ENCODE measurements around the gene NABP2. TPM values are rescaled to one million over a fixed set of nuclear protein-coding genes. Genes with fewer than 3 reads are reported as not detected.

The NABP2 gene
- total RNA-seq, 1 donor from 2014 or later = 27.9 TPM

DNA sequence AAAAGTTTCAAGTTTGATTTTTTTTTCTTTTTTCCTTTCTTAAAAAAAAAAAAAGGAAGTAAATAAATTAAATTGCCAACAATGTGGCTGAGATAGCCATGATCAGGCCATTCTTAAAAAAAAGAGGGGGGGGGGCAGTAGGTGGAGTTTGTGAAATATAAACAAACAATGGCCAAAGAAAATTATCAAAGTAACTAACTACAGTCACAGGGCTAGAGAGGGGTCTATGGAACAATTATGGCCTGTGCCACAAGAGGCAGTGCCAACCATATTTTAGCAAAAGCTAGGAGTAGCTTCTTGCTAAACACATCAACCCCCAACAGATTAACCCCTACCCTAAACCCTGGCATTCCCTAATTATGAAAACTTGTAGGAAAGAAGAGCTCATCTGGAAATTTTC is 18.7 kb upstream of the NABP2 start:
- no peak for DNase-seq (ENCODE audit: low spot score)
- H3K36me3 ChIP-seq = peaks cover 4% of the 10 kb centered on the region
- no peak overlapping the region for H3K27ac ChIP-seq
- H3K27me3 ChIP-seq = no peaks in the 10 kb centered on the region
- no peak overlapping the region for H3K4me3 ChIP-seq
- no peak overlapping the region for H3K4me3 Mint-ChIP-seq
- no peak overlapping the region for H3K9ac ChIP-seq
- H3K4me1 Mint-ChIP-seq = no peaks in the 10 kb centered on the region
- no peak for TF ChIP-seq EZH2 (IDR thresholded peaks at IDR 0.05)
- TF ChIP-seq EZH2phosphoT487 (IDR thresholded peaks at IDR 0.05) = no peak
- no peak for TF ChIP-seq CTCF (IDR thresholded peaks at IDR 0.05)
- H3K36me3 Mint-ChIP-seq = peaks cover 24% of the 10 kb centered on the region
- H3K27ac Mint-ChIP-seq = no peak overlapping the region
- no peaks in the 10 kb centered on the region for H3K9me3 ChIP-seq (ENCODE audit: low read depth)
- no peaks in the 10 kb centered on the region for H3K27me3 Mint-ChIP-seq (ENCODE audit: insufficient read depth, low read depth)
- H3K4me2 ChIP-seq = no peak overlapping the region
- H3K79me2 ChIP-seq (ENCODE audit: low read depth) = no peaks in the 10 kb centered on the region
- no peak overlapping the region for H2AFZ ChIP-seq (replicated peaks)
- no peaks in the 10 kb centered on the region for H3K4me1 ChIP-seq
- no peaks in the 10 kb centered on the region for H4K20me1 ChIP-seq (ENCODE audit: low read depth)
- H3K9me3 Mint-ChIP-seq = no peaks in the 10 kb centered on the region
- H3F3A ChIP-seq (ENCODE audit: low read depth) = peaks cover 34% of the 10 kb centered on the region

DNA sequence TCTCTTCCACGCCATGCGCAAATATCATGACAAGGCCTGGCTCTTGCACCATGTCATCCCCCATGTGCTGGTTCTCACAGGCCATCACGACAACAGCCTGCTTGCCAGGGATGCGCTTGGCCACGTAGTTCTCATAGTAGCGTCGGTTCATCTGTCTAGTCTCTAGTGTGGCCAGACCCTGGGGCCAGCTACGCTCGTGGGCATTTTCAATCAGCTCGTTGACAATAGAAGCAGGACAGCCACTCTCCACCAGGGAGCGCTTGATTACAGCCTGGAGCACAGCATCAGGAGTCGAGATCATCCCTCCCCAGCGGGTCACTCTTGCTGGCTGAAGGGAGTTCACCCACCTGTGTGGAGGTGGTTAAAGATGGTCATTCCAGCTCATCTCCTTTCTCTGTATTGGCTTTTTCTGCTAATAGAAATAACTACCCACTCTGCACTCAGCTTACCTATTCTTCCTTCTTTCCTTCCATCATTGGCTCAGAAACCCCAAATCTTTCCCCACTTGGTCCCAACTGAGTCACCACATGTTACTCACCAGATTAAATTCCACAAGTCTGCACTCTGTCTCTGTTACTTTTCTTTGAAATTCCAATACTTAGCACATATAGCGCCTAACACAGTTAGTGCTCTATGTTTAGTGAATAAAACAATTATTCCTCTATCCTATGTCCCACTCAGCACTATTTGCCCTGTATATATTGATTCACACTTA is 17.5 kb upstream of the NABP2 start:
- H3K27ac Mint-ChIP-seq = no peak overlapping the region
- Histone ChIP-seq H3K36me3 (peaks cover 4% of the 10 kb centered on the region), H3K4me3 (no peak overlapping the region), H4K20me1 (ENCODE audit: low read depth) (no peaks in the 10 kb centered on the region), H3F3A (ENCODE audit: low read depth) (peaks cover 34% of the 10 kb centered on the region), H3K9me3 (ENCODE audit: low read depth) (no peaks in the 10 kb centered on the region), H3K27ac (no peak overlapping the region), H2AFZ (replicated peaks) (no peak overlapping the region), H3K79me2 (ENCODE audit: low read depth) (no peaks in the 10 kb centered on the region), H3K4me2 (no peak overlapping the region), H3K9ac (no peak overlapping the region), H3K27me3 (no peaks in the 10 kb centered on the region), H3K4me1 (no peaks in the 10 kb centered on the region)
- TF ChIP-seq EZH2phosphoT487 (IDR thresholded peaks at IDR 0.05) = no peak
- TF ChIP-seq EZH2 (IDR thresholded peaks at IDR 0.05) = no peak
- peak; percentile 66 for TF ChIP-seq CTCF (IDR thresholded peaks at IDR 0.05)
- peak; percentile 69 for DNase-seq (ENCODE audit: low spot score)
- peaks cover 30% of the 10 kb centered on the region for H3K36me3 Mint-ChIP-seq
- no peaks in the 10 kb centered on the region for H3K27me3 Mint-ChIP-seq (ENCODE audit: insufficient read depth, low read depth)
- H3K4me3 Mint-ChIP-seq = peak overlapping the region; percentile 41
- no peaks in the 10 kb centered on the region for H3K4me1 Mint-ChIP-seq
- H3K9me3 Mint-ChIP-seq = no peaks in the 10 kb centered on the region

- no peaks in the 10 kb centered on the region for H3K9me3 Mint-ChIP-seq
- H3K27ac Mint-ChIP-seq = no peak overlapping the region
- TF ChIP-seq CTCF (IDR thresholded peaks at IDR 0.05) = no peak
- TF ChIP-seq EZH2phosphoT487 (IDR thresholded peaks at IDR 0.05) = no peak
- no peak for TF ChIP-seq EZH2 (IDR thresholded peaks at IDR 0.05)
Observed at GRCh38 chr12:56208006-56208405, 16.1 kb upstream of the NABP2 start.

More at GRCh38 chr12:56208006-56208405, 16.1 kb upstream of the NABP2 start:
- Histone ChIP-seq H3K9ac (no peak overlapping the region), H3K27me3 (no peaks in the 10 kb centered on the region), H4K20me1 (ENCODE audit: low read depth) (no peaks in the 10 kb centered on the region), H3K4me2 (no peak overlapping the region), H3K27ac (no peak overlapping the region), H3K4me3 (no peak overlapping the region), H3K36me3 (peaks cover 4% of the 10 kb centered on the region), H3K9me3 (ENCODE audit: low read depth) (no peaks in the 10 kb centered on the region), H3K4me1 (no peaks in the 10 kb centered on the region), H2AFZ (replicated peaks) (no peak overlapping the region), H3F3A (ENCODE audit: low read depth) (peaks cover 27% of the 10 kb centered on the region), H3K79me2 (ENCODE audit: low read depth) (no peaks in the 10 kb centered on the region)
- H3K27me3 Mint-ChIP-seq (ENCODE audit: insufficient read depth, low read depth) = no peaks in the 10 kb centered on the region
- H3K4me3 Mint-ChIP-seq = no peak overlapping the region
- no peak for DNase-seq (ENCODE audit: low spot score)
- H3K36me3 Mint-ChIP-seq = peaks cover 33% of the 10 kb centered on the region
- H3K4me1 Mint-ChIP-seq = no peaks in the 10 kb centered on the region
